Measurements from ENCODE around the gene CPNE7.

The CPNE7 gene

DNA sequence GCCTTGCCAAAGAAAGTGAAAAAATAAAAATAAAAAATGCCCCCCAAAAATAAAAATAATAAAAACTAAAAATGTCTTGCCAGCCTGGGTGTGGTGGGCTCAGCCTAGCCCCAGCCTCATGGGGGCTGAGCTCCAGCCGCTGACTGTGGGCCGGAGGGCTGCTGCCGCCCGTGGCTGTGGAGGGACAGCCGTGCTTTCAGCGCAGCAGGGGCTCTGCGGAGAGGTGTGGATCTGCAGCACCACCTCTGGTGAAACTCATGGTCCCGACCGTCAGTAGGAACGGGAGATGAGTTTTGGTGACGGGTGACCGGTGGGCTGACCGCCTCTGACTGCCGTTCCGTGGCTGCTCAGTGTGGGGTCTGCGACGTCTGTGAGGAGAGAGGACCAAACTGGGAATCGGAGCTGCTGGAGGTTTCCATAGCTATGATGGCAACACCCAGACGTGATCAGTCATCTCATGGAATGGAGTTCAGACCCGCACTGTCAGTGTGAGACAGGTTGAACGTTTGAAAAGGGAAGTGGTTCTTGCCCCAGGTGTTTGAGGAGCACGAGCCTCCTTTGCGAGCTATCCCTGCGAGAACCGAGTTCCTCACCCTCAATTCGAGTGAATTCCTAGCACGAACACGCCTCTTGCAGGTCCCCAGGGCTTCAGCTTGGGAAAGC, 27.1 kb upstream of the CPNE7 start:
- no peak overlapping the region for H3K4me3 ChIP-seq (ENCODE audit: low read depth, low read length)
- in situ Hi-C loops (cut with HindIII; ENCODE audit: low sequenced_read_pairs), result no loop called here
- TF ChIP-seq, protein P1, sequence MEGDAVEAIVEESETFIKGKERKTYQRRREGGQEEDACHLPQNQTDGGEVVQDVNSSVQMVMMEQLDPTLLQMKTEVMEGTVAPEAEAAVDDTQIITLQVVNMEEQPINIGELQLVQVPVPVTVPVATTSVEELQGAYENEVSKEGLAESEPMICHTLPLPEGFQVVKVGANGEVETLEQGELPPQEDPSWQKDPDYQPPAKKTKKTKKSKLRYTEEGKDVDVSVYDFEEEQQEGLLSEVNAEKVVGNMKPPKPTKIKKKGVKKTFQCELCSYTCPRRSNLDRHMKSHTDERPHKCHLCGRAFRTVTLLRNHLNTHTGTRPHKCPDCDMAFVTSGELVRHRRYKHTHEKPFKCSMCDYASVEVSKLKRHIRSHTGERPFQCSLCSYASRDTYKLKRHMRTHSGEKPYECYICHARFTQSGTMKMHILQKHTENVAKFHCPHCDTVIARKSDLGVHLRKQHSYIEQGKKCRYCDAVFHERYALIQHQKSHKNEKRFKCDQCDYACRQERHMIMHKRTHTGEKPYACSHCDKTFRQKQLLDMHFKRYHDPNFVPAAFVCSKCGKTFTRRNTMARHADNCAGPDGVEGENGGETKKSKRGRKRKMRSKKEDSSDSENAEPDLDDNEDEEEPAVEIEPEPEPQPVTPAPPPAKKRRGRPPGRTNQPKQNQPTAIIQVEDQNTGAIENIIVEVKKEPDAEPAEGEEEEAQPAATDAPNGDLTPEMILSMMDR (IDR thresholded peaks at IDR 0.05; ENCODE audit: low read depth, low read length, missing control alignments), result no peak
- DNase-seq (ENCODE audit: low read depth), result no peak

DNA sequence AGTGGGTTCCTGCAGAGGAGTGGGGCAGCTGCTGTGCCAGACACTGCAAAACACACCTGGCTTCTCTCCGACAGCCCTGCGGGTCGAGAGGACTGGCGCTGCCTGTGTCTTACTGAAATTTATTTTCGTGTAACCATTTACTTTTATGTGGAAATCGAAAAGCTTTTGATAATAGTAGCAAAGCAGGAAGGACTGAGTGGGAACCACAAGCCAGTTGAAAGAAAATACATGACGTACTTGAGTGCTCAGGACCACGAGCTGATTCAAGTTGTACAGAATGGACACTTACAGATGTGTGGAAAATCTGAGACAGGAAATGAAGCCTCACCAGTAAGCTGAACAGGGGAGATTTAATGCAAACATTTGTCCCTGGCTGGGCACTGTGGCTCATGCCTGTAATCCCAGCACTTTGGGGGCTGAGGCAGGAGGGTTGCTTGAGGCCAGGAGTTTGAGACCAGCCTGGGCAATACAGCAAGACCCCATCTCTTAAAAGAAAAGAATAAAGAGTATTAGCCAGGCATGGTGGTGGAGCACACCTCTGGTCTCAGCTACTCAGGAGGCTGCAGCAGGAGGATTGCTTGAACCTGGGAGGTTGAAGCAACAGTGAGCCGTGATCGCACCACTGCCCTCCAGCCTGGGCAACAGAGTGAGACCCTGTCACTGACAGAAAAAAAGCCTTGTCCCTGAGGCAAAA, 26.4 kb upstream of the CPNE7 start:
- TF ChIP-seq, protein P1 (IDR thresholded peaks at IDR 0.05; ENCODE audit: low read depth, low read length, missing control alignments), result no peak
- no peak for DNase-seq (ENCODE audit: low read depth)
- no peak overlapping the region for H3K4me3 ChIP-seq (ENCODE audit: low read depth, low read length)
- in situ Hi-C loops (cut with HindIII; ENCODE audit: low sequenced_read_pairs), result no loop called here

DNA sequence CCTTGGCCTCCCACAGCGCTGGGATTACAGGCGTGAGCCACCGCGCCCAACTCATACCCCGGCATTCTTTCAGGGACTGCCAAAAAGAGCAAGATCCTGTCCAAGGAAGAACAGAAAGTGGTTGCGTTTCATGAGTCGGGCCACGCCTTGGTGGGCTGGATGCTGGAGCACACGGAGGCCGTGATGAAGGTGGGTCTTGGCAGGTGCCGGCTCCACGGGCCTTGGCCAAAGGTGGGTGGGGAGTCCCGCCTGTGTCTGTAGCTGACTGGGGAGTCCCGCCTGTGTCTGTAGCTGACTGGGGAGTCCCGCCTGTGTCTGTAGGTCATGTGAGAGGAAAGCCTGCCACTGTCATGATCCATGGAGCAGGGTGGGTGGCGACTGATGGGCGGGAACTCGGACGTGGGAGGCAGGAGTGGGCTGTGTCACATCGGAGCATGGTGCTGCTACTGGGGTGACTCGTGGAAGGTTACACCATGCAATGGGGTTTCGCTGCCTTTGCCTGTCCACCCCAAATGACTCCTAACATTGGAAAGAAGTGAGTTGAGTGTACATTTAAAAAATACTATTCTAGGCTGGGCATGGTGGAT, 25.0 kb upstream of the CPNE7 start:
- in situ Hi-C loops (cut with HindIII; ENCODE audit: low sequenced_read_pairs), result no loop called here
- TF ChIP-seq, protein P1 (IDR thresholded peaks at IDR 0.05; ENCODE audit: low read depth, low read length, missing control alignments), result no peak

DNA sequence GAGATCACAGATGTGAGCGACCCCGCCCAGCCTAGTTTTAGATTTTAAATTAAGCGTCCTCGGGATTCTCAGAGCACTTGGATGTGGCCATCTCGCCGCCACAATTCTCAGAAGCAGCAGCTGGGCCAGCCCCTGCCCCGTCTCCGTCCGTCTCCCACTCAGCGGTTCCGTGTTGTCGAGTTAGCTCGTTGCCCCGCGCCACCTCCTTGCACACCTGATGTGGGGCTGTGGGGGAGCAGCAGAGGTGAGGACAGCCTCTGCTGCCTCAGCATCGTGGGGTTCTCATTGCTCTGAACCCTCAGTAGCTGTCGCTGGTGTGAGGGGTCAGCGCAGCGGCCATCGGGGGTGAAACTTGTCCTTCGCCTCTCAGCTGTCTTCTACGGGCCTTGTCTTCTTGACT, 23.2 kb upstream of the CPNE7 start:
- TF ChIP-seq, protein P1 (IDR thresholded peaks at IDR 0.05; ENCODE audit: low read depth, low read length, missing control alignments), result no peak
- no peak overlapping the region for H3K4me3 ChIP-seq (ENCODE audit: low read depth, low read length)
- in situ Hi-C loops (cut with HindIII; ENCODE audit: low sequenced_read_pairs), result no loop called here
- no peak for DNase-seq (ENCODE audit: low read depth)

More for the DNA sequence above, 25.0 kb upstream of the CPNE7 start:
- no peak overlapping the region for H3K4me3 ChIP-seq (ENCODE audit: low read depth, low read length)
- no peak for DNase-seq (ENCODE audit: low read depth)

DNA sequence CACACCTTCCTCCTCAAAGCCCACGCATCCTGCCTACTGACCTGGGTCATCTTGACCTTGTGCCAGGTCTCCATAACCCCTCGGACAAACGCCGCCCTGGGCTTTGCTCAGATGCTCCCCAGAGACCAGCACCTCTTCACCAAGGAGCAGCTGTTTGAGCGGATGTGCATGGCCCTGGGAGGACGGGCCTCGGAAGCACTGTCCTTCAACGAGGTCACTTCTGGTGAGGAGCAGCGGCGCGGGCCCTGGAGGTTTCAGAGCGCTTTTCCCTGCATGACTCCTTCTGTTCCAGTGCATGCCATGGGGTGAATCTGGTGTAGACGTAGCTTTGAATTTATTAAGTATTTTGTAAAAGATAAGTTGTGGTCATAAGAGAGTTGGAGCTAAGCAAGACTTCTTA, 22.6 kb upstream of the CPNE7 start:
- DNase-seq (ENCODE audit: low read depth), result no peak
- TF ChIP-seq, protein P1 (IDR thresholded peaks at IDR 0.05; ENCODE audit: low read depth, low read length, missing control alignments), result no peak
- no peak overlapping the region for H3K4me3 ChIP-seq (ENCODE audit: low read depth, low read length)
- in situ Hi-C loops (cut with HindIII; ENCODE audit: low sequenced_read_pairs), result no loop called here

DNA sequence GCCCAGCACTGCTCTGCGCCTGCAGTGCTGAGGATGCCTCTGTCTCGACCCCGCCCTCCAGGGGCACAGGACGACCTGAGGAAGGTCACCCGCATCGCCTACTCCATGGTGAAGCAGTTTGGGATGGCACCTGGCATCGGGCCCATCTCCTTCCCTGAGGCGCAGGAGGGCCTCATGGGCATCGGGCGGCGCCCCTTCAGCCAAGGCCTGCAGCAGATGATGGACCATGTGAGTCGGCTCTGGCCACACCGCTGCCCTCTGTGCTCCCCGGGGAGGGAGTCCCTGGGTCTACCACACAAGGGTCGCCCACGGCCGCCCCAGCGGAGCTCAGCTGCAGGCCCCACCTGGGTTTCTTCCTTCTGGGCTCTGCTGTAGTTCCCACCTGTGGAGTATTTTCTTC, 21.8 kb upstream of the CPNE7 start:
- in situ Hi-C loops (cut with HindIII; ENCODE audit: low sequenced_read_pairs), result no loop called here
- no peak overlapping the region for H3K4me3 ChIP-seq (ENCODE audit: low read depth, low read length)
- DNase-seq (ENCODE audit: low read depth), result no peak
- TF ChIP-seq, protein P1 (IDR thresholded peaks at IDR 0.05; ENCODE audit: low read depth, low read length, missing control alignments), result no peak

Measured in astrocyte of the cerebellum (primary cell).